WTC11 (cell line): Measurements from ENCODE around the gene PDS5A. TPM values are rescaled to one million over a fixed set of nuclear protein-coding genes. Genes with fewer than 3 reads are reported as not detected.

Experiments
- ATAC-seq: fragments of 200-7000 bp; cut with Tn5 transposase; 2 replicates; pipeline ENCODE4 v1.10.0; 2021; ENCODE audit warnings: mild to moderate bottlenecking, moderate library complexity
- CTCF ChIA-PET: fragments of 300-600 bp; sonication (Branson Sonifier 250); formaldehyde crosslinking; loops from one replicate; lab custom pipeline; 2021; ENCODE audit warnings: antibody characterized with exemption; lab: Charles Lee
- POLR2A ChIA-PET: fragments of 350-600 bp; sonication (Branson Sonifier 250); formaldehyde crosslinking; loops from one replicate; lab custom pipeline; 2021; ENCODE audit warnings: antibody characterized with exemption; lab: Charles Lee
- DNase-seq: peaks from one replicate; pipeline ENCODE4 v3.0.0; 2021; ENCODE audit warnings: low spot score
- H3K27ac Mint-ChIP-seq: 2 replicates; pipeline ENCODE4 v1.8.0; 2021; ENCODE audit warnings: mixed read lengths
- H3K27me3 Mint-ChIP-seq: 2 replicates; pipeline ENCODE4 v1.8.0; 2021; ENCODE audit warnings: low read depth, mild to moderate bottlenecking, moderate library complexity, mixed read lengths
- H3K36me3 Mint-ChIP-seq: 2 replicates; pipeline ENCODE4 v1.8.0; 2021; ENCODE audit warnings: mixed read lengths
- H3K4me1 Mint-ChIP-seq: 2 replicates; pipeline ENCODE4 v1.8.0; 2022; ENCODE audit warnings: mixed read lengths
- H3K4me3 Mint-ChIP-seq: 2 replicates; pipeline ENCODE4 v1.8.0; 2021; ENCODE audit warnings: mild to moderate bottlenecking, moderate library complexity, mixed read lengths
- H3K9me3 Mint-ChIP-seq: 2 replicates; pipeline ENCODE4 v1.8.0; 2021; ENCODE audit warnings: mixed read lengths
- ATF1 ChIP-seq: sonication (generic); formaldehyde crosslinking; IDR thresholded peaks from 2 replicates; pipeline ENCODE4 v1.8.1; 2023; ENCODE audit warnings: mild to moderate bottlenecking, moderate library complexity, missing genetic modification reagents
- ATF3 ChIP-seq: sonication (generic); formaldehyde crosslinking; conservative IDR thresholded peaks from 2 replicates; pipeline ENCODE4 v1.8.1; 2022; ENCODE audit warnings: mild to moderate bottlenecking, missing genetic modification reagents
- CBFB ChIP-seq: sonication (generic); formaldehyde crosslinking; IDR thresholded peaks from 2 replicates; pipeline ENCODE4 v1.8.1; 2022; ENCODE audit warnings: mild to moderate bottlenecking, low read depth, missing genetic modification reagents
- CREB1 ChIP-seq: sonication (generic); formaldehyde crosslinking; IDR thresholded peaks from 2 replicates; pipeline ENCODE4 v1.8.0; 2023; ENCODE audit warnings: mild to moderate bottlenecking, missing genetic modification reagents
- EMX1 ChIP-seq: fragments of 250-450 bp; sonication (Bioruptor Pico); IDR thresholded peaks from 2 replicates; pipeline ENCODE4 v1.8.0; 2021; ENCODE audit warnings: mild to moderate bottlenecking
- GRHL2 ChIP-seq: fragments of 250-450 bp; sonication (Bioruptor Pico); IDR thresholded peaks from 2 replicates; pipeline ENCODE4 v1.8.0; 2022; ENCODE audit warnings: mild to moderate bottlenecking, moderate library complexity; ENCODE audit not compliant: insufficient replicate concordance, severe bottlenecking
- IRF1 ChIP-seq: sonication (generic); formaldehyde crosslinking; IDR thresholded peaks from 2 replicates; pipeline ENCODE4 v1.8.0; 2023; ENCODE audit warnings: missing genetic modification reagents
- KAT7 ChIP-seq: sonication (generic); formaldehyde crosslinking; IDR thresholded peaks from 2 replicates; pipeline ENCODE4 v1.8.1; 2023; ENCODE audit warnings: missing genetic modification reagents, mild to moderate bottlenecking, borderline replicate concordance
- MLX ChIP-seq: sonication (generic); formaldehyde crosslinking; IDR thresholded peaks from 2 replicates; pipeline ENCODE4 v1.8.1; 2023; ENCODE audit warnings: mild to moderate bottlenecking, missing genetic modification reagents, moderate library complexity
- NR2C2 ChIP-seq: sonication (generic); formaldehyde crosslinking; IDR thresholded peaks from 2 replicates; pipeline ENCODE4 v1.8.0; 2022; ENCODE audit warnings: mild to moderate bottlenecking, missing genetic modification reagents
- SMAD4 ChIP-seq: sonication (generic); formaldehyde crosslinking; IDR thresholded peaks from 2 replicates; pipeline ENCODE4 v1.8.0; 2022; ENCODE audit warnings: mild to moderate bottlenecking, missing genetic modification reagents
- SOX15 ChIP-seq: fragments of 250-450 bp; sonication (Bioruptor Pico); IDR thresholded peaks from 2 replicates; pipeline ENCODE4 v1.9.0; 2021; ENCODE audit warnings: mild to moderate bottlenecking
- ZNF416 ChIP-seq: fragments of 250-450 bp; sonication (Bioruptor Pico); IDR thresholded peaks from 2 replicates; pipeline ENCODE4 v1.9.0; 2021; ENCODE audit warnings: mild to moderate bottlenecking, inconsistent platforms
- ZNF423 ChIP-seq: fragments of 250-450 bp; sonication (Bioruptor Pico); IDR thresholded peaks from 2 replicates; pipeline ENCODE4 v2.1.2; 2022; ENCODE audit warnings: mild to moderate bottlenecking, moderate library complexity
- total RNA-seq: library from RNA; stranded (reverse); gene quantifications from 3 replicates; pipeline ENCODE4 v1.2.3, GENCODE V29; 2021
- TF ChIP-seq, protein P1 (sequence below): sonication (generic); formaldehyde crosslinking; IDR thresholded peaks from 2 replicates; pipeline ENCODE4 v1.8.1; 2023; ENCODE audit warnings: mild to moderate bottlenecking, moderate library complexity, missing genetic modification reagents
- TF ChIP-seq, protein P2 (sequence below): sonication (generic); formaldehyde crosslinking; IDR thresholded peaks from 2 replicates; pipeline ENCODE4 v1.8.0; 2022; ENCODE audit warnings: mild to moderate bottlenecking, missing genetic modification reagents
- TF ChIP-seq, protein P3 (sequence below): fragments of 250-450 bp; sonication (Bioruptor Pico); IDR thresholded peaks from 2 replicates; pipeline ENCODE4 v1.9.0; 2021; ENCODE audit warnings: mild to moderate bottlenecking
- TF ChIP-seq, protein P4 (sequence below): fragments of 250-450 bp; sonication (Bioruptor Pico); IDR thresholded peaks from 2 replicates; pipeline ENCODE4 v1.8.0; 2021; ENCODE audit warnings: mild to moderate bottlenecking
- TF ChIP-seq, protein P5 (sequence below): fragments of 250-450 bp; sonication (Bioruptor Pico); conservative IDR thresholded peaks from 2 replicates; pipeline ENCODE4 v1.9.0; 2021; ENCODE audit warnings: mild to moderate bottlenecking
- TF ChIP-seq, protein P6 (sequence below): fragments of 250-450 bp; sonication (Bioruptor Pico); IDR thresholded peaks from 2 replicates; pipeline ENCODE4 v1.9.0; 2021; ENCODE audit warnings: mild to moderate bottlenecking

PDS5A gene
- total RNA-seq, 1 experiment from 2014 or later: 61.7 TPM

GRCh38 chr4:39850727-39851126, 127.0 kb downstream of the PDS5A start:
- H3K9me3 Mint-ChIP-seq: peaks cover 3% of the 10 kb centered on the region
- POLR2A ChIA-PET: interaction anchor here (1.0 kb wide), 1 partner anchor 9 kb away, joined by 4 read pairs; no protein-coding TSS in a partner anchor
- peaks cover 19% of the 10 kb centered on the region for H3K36me3 Mint-ChIP-seq
- H3K27me3 Mint-ChIP-seq: no peaks in the 10 kb centered on the region
- H3K4me3 Mint-ChIP-seq: no peak overlapping the region
- ATAC-seq (no peak), DNase-seq (no peak)
- H3K4me1 Mint-ChIP-seq: no peaks in the 10 kb centered on the region
- CTCF ChIA-PET: no interaction called here
- TF ChIP-seq CREB1 (CRISPR knock-in tag): no peak
- TF ChIP-seq ZNF416: no peak
- TF ChIP-seq ATF3: no peak
- no peak for TF ChIP-seq KAT7 (CRISPR knock-in tag)
- no peak for TF ChIP-seq ZNF423
- TF ChIP-seq SOX15: no peak
- TF ChIP-seq, protein P1, sequence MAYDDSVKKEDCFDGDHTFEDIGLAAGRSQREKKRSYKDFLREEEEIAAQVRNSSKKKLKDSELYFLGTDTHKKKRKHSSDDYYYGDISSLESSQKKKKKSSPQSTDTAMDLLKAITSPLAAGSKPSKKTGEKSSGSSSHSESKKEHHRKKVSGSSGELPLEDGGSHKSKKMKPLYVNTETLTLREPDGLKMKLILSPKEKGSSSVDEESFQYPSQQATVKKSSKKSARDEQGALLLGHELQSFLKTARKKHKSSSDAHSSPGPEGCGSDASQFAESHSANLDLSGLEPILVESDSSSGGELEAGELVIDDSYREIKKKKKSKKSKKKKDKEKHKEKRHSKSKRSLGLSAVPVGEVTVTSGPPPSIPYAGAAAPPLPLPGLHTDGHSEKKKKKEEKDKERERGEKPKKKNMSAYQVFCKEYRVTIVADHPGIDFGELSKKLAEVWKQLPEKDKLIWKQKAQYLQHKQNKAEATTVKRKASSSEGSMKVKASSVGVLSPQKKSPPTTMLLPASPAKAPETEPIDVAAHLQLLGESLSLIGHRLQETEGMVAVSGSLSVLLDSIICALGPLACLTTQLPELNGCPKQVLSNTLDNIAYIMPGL (CRISPR knock-in tag): no peak
- TF ChIP-seq, protein P2, sequence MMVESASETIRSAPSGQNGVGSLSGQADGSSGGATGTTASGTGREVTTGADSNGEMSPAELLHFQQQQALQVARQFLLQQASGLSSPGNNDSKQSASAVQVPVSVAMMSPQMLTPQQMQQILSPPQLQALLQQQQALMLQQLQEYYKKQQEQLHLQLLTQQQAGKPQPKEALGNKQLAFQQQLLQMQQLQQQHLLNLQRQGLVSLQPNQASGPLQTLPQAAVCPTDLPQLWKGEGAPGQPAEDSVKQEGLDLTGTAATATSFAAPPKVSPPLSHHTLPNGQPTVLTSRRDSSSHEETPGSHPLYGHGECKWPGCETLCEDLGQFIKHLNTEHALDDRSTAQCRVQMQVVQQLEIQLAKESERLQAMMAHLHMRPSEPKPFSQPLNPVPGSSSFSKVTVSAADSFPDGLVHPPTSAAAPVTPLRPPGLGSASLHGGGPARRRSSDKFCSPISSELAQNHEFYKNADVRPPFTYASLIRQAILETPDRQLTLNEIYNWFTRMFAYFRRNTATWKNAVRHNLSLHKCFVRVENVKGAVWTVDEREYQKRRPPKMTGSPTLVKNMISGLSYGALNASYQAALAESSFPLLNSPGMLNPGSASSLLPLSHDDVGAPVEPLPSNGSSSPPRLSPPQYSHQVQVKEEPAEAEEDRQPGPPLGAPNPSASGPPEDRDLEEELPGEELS (CRISPR knock-in tag): no peak
- TF ChIP-seq, protein P3, sequence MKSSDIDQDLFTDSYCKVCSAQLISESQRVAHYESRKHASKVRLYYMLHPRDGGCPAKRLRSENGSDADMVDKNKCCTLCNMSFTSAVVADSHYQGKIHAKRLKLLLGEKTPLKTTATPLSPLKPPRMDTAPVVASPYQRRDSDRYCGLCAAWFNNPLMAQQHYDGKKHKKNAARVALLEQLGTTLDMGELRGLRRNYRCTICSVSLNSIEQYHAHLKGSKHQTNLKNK (CRISPR knock-in tag): no peak
- TF ChIP-seq, all 79 proteins: peak for 0
- 0 out of 2 replicates have a peak overlapping the region, but pooled peaks have one; percentile 61 for H3K27ac Mint-ChIP-seq

- Mint-ChIP-seq H3K27me3 (no peaks in the 10 kb centered on the region), H3K4me3 (no peak overlapping the region), H3K4me1 (no peaks in the 10 kb centered on the region), H3K9me3 (no peaks in the 10 kb centered on the region), H3K36me3 (peaks cover 18% of the 10 kb centered on the region), H3K27ac (no peak overlapping the region)
- ATAC-seq (no peak), DNase-seq (no peak)
- ChIA-PET POLR2A (no interaction called here), CTCF (no interaction called here)
- TF ChIP-seq SOX15 (no peak), CBFB (CRISPR knock-in tag) (no peak), IRF1 (CRISPR knock-in tag) (no peak), ATF1 (CRISPR knock-in tag) (no peak), EMX1 (CRISPR knock-in tag) (no peak), MLX (CRISPR knock-in tag) (no peak), SMAD4 (CRISPR knock-in tag) (no peak), GRHL2 (CRISPR knock-in tag) (no peak), NR2C2 (CRISPR knock-in tag) (no peak)
- TF ChIP-seq, protein P1 (CRISPR knock-in tag): no peak
- TF ChIP-seq, protein P4, sequence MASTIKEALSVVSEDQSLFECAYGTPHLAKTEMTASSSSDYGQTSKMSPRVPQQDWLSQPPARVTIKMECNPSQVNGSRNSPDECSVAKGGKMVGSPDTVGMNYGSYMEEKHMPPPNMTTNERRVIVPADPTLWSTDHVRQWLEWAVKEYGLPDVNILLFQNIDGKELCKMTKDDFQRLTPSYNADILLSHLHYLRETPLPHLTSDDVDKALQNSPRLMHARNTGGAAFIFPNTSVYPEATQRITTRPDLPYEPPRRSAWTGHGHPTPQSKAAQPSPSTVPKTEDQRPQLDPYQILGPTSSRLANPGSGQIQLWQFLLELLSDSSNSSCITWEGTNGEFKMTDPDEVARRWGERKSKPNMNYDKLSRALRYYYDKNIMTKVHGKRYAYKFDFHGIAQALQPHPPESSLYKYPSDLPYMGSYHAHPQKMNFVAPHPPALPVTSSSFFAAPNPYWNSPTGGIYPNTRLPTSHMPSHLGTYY (CRISPR knock-in tag): no peak
- TF ChIP-seq, protein P3 (CRISPR knock-in tag): no peak
- TF ChIP-seq, protein P5, sequence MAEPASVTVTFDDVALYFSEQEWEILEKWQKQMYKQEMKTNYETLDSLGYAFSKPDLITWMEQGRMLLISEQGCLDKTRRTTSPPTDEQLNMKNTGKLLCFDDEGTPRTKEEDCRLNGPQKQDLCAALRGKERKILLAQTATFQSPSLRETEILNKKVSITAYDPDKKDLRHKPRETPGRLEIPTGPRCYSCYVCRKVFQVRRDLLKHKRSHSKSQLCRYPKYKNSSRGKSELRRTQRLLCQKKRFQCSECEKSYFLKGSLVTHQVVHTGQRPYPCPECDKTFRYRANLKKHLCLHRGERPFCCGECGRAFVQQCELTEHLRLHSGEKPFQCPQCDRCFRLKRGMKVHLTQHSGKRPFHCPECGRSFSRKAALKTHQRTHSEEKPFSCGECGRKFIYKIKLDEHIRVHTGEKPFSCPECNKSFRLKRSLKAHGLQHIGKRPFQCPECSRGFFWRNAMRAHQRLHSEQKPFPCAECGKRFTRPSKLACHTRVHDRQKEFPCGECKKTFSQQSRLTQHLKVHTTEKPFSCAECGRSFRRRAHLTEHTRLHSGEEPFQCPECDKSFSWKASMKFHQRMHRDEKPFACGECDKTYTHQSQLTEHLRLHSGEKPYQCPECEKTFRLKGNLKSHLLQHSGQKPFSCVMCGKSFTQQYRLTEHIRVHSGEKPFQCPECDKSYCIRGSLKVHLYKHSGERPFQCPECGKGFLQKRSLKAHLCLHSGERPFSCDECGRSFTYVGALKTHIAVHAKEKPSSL (CRISPR knock-in tag): no peak
- TF ChIP-seq, protein P6, sequence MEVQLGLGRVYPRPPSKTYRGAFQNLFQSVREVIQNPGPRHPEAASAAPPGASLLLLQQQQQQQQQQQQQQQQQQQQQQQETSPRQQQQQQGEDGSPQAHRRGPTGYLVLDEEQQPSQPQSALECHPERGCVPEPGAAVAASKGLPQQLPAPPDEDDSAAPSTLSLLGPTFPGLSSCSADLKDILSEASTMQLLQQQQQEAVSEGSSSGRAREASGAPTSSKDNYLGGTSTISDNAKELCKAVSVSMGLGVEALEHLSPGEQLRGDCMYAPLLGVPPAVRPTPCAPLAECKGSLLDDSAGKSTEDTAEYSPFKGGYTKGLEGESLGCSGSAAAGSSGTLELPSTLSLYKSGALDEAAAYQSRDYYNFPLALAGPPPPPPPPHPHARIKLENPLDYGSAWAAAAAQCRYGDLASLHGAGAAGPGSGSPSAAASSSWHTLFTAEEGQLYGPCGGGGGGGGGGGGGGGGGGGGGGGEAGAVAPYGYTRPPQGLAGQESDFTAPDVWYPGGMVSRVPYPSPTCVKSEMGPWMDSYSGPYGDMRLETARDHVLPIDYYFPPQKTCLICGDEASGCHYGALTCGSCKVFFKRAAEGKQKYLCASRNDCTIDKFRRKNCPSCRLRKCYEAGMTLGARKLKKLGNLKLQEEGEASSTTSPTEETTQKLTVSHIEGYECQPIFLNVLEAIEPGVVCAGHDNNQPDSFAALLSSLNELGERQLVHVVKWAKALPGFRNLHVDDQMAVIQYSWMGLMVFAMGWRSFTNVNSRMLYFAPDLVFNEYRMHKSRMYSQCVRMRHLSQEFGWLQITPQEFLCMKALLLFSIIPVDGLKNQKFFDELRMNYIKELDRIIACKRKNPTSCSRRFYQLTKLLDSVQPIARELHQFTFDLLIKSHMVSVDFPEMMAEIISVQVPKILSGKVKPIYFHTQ (CRISPR knock-in tag): no peak
Measured at GRCh38 chr4:39846705-39847104, 131.0 kb downstream of the PDS5A start.
